ENCODE data around the gene SSRP1.
"Not testable (repeated sequence)": the region's sequence is repeated elsewhere in the genome, so short reads cannot be mapped to it uniquely, and the experiment has no call there.

GRCh38 chr11:57296205-57296604 is 39.5 kb downstream of the SSRP1 start:
- not testable (repeated sequence) for TF ChIP-seq EZH2 (IDR thresholded peaks at IDR 0.05; ENCODE audit: low read length); CTCF (optimal IDR thresholded peaks at IDR 0.05 in 1 of 3, IDR thresholded peaks at IDR 0.05 in 1 of 3, conservative IDR thresholded peaks at IDR 0.05 in 1 of 3; ENCODE audit: extremely low read depth in 1 of 3, insufficient read depth in 2 of 3, low read length in 3 of 3)

Measured in keratinocyte (primary cell).